Chondrocyte (in vitro differentiated cells): Measurements from ENCODE around the gene SRSF1. TPM values are rescaled to one million over a fixed set of nuclear protein-coding genes. Genes with fewer than 3 reads are reported as not detected.

Experiments used
- DNase-seq: peaks from one replicate; pipeline ENCODE4 v3.0.0; 2021; ENCODE audit warnings: mixed read lengths, low spot score
- H3K27ac Mint-ChIP-seq: one replicate; pipeline ENCODE4 v1.8.0; 2021; ENCODE audit warnings: mild to moderate bottlenecking, moderate library complexity, mixed read lengths; ENCODE audit not compliant: unreplicated experiment
- H3K27me3 Mint-ChIP-seq: 2 replicates; pipeline ENCODE4 v1.8.0; 2021; ENCODE audit warnings: low read depth, mixed read lengths
- H3K36me3 Mint-ChIP-seq: 2 replicates; pipeline ENCODE4 v1.8.0; 2021; ENCODE audit warnings: low read depth, mixed read lengths
- H3K4me1 Mint-ChIP-seq: 2 replicates; pipeline ENCODE4 v1.8.0; 2021; ENCODE audit warnings: low read depth, mild to moderate bottlenecking, mixed read lengths
- H3K4me3 Mint-ChIP-seq: one replicate; pipeline ENCODE4 v1.8.0; 2021; ENCODE audit warnings: mild to moderate bottlenecking, moderate library complexity, mixed read lengths; ENCODE audit not compliant: unreplicated experiment
- H3K9me3 Mint-ChIP-seq: 2 replicates; pipeline ENCODE4 v1.8.0; 2021; ENCODE audit warnings: low read depth, mixed read lengths
- total RNA-seq: library from RNA; stranded (reverse); gene quantifications from 3 replicates; pipeline ENCODE4 v1.2.1, GENCODE V29; 2021
- TF ChIP-seq, protein P1 (sequence below): fragments of 200-600 bp; sonication (generic); IDR thresholded peaks from 2 replicates; pipeline ENCODE4 v1.5.0; 2021; ENCODE audit warnings: antibody characterized with exemption, mild to moderate bottlenecking, moderate library complexity

Gene SRSF1
- total RNA-seq, 1 donor from 2014 or later = 115 TPM

- no peak overlapping the region for H3K4me3 Mint-ChIP-seq
- no peaks in the 10 kb centered on the region for H3K4me1 Mint-ChIP-seq
- no peaks in the 10 kb centered on the region for H3K36me3 Mint-ChIP-seq
- H3K9me3 Mint-ChIP-seq = no peaks in the 10 kb centered on the region
- no peak overlapping the region for H3K27ac Mint-ChIP-seq
- peaks cover 33% of the 10 kb centered on the region for H3K27me3 Mint-ChIP-seq
- no peak for DNase-seq
- TF ChIP-seq, protein P1, sequence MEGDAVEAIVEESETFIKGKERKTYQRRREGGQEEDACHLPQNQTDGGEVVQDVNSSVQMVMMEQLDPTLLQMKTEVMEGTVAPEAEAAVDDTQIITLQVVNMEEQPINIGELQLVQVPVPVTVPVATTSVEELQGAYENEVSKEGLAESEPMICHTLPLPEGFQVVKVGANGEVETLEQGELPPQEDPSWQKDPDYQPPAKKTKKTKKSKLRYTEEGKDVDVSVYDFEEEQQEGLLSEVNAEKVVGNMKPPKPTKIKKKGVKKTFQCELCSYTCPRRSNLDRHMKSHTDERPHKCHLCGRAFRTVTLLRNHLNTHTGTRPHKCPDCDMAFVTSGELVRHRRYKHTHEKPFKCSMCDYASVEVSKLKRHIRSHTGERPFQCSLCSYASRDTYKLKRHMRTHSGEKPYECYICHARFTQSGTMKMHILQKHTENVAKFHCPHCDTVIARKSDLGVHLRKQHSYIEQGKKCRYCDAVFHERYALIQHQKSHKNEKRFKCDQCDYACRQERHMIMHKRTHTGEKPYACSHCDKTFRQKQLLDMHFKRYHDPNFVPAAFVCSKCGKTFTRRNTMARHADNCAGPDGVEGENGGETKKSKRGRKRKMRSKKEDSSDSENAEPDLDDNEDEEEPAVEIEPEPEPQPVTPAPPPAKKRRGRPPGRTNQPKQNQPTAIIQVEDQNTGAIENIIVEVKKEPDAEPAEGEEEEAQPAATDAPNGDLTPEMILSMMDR = no peak
These were observed 36.5 kb upstream of the SRSF1 start for GRCh38 chr17:58043221-58044181.

- no peak for DNase-seq
- no peak overlapping the region for H3K27ac Mint-ChIP-seq
- H3K36me3 Mint-ChIP-seq = no peaks in the 10 kb centered on the region
- H3K9me3 Mint-ChIP-seq = no peaks in the 10 kb centered on the region
- TF ChIP-seq, protein P1 = no peak
- H3K4me3 Mint-ChIP-seq = no peak overlapping the region
- H3K4me1 Mint-ChIP-seq = no peaks in the 10 kb centered on the region
- H3K27me3 Mint-ChIP-seq = peaks cover 35% of the 10 kb centered on the region
These were observed 34.1 kb upstream of the SRSF1 start for GRCh38 chr17:58041161-58041560.

GRCh38 chr17:58040386-58040785 lies 33.3 kb upstream of the SRSF1 start:
- TF ChIP-seq, protein P1 = no peak
- Mint-ChIP-seq H3K36me3 (no peaks in the 10 kb centered on the region), H3K27ac (no peak overlapping the region), H3K4me1 (no peaks in the 10 kb centered on the region), H3K4me3 (no peak overlapping the region), H3K9me3 (no peaks in the 10 kb centered on the region), H3K27me3 (peaks cover 32% of the 10 kb centered on the region)
- no peak for DNase-seq

DNA sequence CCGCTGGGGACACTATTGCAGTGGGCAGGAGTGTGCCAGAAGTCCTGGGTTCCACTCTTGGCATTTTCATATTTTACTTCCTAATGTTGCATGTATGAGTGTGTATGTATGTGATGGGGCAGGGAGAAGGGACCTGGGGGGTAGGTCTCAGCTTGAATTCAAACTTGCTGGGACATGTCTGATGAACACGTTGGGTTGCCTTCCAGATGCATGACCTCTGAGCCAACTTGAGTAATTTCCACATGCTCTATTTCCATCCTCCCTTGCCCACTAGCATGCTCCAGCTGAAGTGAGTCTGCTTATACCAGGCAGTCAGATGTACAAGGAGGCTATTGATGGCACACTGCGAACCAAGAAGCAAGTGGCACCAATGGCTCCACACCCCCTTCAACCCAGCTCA lies 32.9 kb upstream of the SRSF1 start:
- no peaks in the 10 kb centered on the region for H3K36me3 Mint-ChIP-seq

DNA sequence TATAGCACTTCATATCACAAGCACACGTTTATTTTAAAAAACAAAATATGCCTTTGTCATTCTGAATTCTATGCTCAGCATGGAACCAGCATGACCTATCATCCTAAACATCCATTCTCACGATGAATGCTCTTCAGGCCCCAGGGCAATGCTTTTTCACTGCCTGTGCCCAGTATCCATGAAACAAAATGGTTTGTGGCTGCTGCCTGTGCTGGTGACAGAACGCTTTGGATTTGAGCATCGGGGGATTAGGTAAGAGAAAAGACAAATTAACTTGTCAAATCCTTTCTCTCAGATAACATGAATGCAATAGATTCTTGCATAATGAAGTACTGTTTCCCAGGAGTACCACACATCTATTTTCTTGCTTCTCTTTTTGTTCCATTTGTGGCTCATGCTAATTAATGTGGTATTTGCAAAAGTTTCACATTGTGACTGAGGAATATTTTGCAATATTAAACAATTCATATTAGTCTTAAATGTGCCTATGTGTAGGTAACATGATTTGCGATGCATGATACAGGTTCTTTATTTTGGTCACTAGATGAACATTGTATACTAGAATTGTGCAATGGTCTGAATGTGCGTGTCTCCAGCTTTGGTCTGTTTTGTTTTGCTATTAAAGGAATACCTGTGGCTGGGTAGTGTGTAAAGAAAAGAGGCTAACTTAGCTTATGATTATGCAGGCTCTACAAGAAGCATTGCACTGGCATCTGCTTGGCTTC lies 25.8 kb upstream of the SRSF1 start:
- no peak overlapping the region for H3K27ac Mint-ChIP-seq
- H3K4me1 Mint-ChIP-seq = no peaks in the 10 kb centered on the region
- DNase-seq = no peak
- H3K9me3 Mint-ChIP-seq = peaks cover 6% of the 10 kb centered on the region
- peaks cover 10% of the 10 kb centered on the region for H3K27me3 Mint-ChIP-seq
- H3K36me3 Mint-ChIP-seq = no peaks in the 10 kb centered on the region
- H3K4me3 Mint-ChIP-seq = no peak overlapping the region
- TF ChIP-seq, protein P1 = no peak

More for the DNA sequence above, 32.9 kb upstream of the SRSF1 start:
- Mint-ChIP-seq H3K9me3 (no peaks in the 10 kb centered on the region), H3K4me3 (no peak overlapping the region), H3K27me3 (peaks cover 32% of the 10 kb centered on the region), H3K27ac (no peak overlapping the region), H3K4me1 (no peaks in the 10 kb centered on the region)
- TF ChIP-seq, protein P1 = no peak
- DNase-seq = no peak
